ENCODE results near the gene ZNF217. TPM values are rescaled to one million over a fixed set of nuclear protein-coding genes. Genes with fewer than 3 reads are reported as not detected.

Gene ZNF217
- total RNA-seq, 4 donors from 2014 or later: 37.8 to 67.6 (median 50.5) TPM

DNA sequence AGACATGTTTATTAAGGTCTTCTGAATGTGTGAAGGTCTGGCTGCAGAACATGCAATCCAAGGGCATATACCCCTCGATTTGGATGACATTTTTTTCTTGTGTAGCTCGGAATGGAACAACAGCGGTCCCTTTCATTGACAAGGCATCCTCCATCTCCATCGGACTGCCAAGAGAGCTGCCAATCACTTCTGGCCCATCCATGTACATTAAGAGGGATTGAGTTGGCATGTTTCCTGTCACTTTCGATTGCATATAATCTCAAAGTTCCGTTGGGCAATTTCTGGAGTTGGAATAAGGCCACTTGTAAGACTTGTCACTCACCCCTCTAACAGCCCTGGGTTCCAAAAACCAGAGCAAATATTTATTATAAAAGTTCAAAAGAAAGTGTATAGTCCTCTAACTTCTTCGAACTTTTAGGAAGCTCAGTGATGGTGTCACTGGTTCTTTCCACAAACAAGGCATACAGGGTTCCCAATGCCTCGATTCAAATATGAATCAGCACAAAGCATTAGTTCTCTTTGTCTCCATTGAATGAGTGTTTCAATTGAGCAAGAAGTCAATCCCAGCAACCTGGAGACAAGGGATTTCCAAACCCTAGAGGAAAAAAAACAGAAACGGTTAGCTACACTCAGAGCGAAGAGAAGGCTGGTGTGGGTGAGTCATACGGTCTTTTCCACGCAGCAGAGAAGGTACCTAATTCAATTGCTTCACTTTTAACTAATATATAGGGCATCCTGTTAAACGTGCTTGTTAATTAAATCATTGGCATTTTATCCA, 10.9 kb downstream of the ZNF217 start:
- peak in 1 of 2 donors; percentile 85 for DNase-seq (ENCODE audit: low spot score in 2 of 2)
- intact Hi-C loops (cut with DNase I; ENCODE audit: low total_unique reads): no loop called here
- 38% methylated on average over 13 of the region's 13 CpGs for WGBS, 2 donors
- no peak overlapping the region for H3K4me3 ChIP-seq (ENCODE audit: low read depth, poor library complexity, severe bottlenecking)
- TF ChIP-seq, protein P1, sequence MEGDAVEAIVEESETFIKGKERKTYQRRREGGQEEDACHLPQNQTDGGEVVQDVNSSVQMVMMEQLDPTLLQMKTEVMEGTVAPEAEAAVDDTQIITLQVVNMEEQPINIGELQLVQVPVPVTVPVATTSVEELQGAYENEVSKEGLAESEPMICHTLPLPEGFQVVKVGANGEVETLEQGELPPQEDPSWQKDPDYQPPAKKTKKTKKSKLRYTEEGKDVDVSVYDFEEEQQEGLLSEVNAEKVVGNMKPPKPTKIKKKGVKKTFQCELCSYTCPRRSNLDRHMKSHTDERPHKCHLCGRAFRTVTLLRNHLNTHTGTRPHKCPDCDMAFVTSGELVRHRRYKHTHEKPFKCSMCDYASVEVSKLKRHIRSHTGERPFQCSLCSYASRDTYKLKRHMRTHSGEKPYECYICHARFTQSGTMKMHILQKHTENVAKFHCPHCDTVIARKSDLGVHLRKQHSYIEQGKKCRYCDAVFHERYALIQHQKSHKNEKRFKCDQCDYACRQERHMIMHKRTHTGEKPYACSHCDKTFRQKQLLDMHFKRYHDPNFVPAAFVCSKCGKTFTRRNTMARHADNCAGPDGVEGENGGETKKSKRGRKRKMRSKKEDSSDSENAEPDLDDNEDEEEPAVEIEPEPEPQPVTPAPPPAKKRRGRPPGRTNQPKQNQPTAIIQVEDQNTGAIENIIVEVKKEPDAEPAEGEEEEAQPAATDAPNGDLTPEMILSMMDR (IDR thresholded peaks at IDR 0.05): no peak
- no peak for TF ChIP-seq POLR2A (IDR thresholded peaks at IDR 0.05)

GRCh38 chr20:53582251-53582570, 11.4 kb downstream of the ZNF217 start:
- WGBS, 2 donors: 88 to 91% methylated on average over 9 of the region's 9 CpGs

DNA sequence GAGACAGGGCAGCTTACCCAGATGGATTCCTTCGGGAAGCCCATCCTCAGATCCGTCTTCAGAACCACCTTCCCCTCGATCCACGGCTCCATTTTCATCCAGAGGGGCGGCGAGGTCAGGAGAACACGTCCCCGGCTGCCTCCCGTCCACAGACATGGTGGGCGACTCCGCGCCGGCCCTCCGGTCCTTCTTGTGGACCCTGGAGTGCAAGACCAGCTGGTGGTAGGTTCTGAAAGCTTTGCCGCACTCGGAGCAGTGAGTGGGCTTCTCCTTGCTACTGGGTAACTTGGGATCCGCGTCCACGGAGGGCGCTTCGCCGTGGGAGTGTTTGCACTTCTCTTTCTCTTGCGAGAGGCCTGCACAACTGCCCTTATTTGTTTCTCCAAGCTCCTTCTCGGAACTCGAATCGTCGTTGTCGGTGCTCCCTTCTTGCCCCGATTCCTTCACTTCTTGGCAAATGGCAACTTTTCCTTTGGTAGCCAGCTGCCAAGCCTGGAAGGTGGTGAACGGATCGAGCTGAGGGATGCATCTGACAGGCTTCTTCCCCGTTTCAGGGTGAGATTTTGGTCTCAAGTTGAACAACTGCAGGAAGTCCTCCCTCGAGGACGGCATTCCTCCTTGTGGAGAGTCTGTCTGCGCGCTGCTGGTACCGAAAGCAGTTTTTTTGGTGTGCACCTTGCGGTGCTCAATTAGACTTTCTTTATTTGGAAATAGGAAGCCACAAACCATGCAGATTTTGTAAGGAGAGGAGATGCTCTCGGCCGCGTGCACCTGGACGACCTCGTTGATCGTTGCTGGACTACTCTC, 12.0 kb downstream of the ZNF217 start:
- DNase-seq (ENCODE audit: low spot score in 2 of 2): peak in 1 of 2 donors; percentile 86
- 83 to 90% methylated on average over 44 of the region's 44 CpGs for WGBS, 2 donors
- TF ChIP-seq, protein P1 (IDR thresholded peaks at IDR 0.05): no peak
- TF ChIP-seq POLR2A (IDR thresholded peaks at IDR 0.05): no peak
- H3K4me3 ChIP-seq (ENCODE audit: low read depth, poor library complexity, severe bottlenecking): no peak overlapping the region
- intact Hi-C loops (cut with DNase I; ENCODE audit: low total_unique reads): no loop called here

More at GRCh38 chr20:53582251-53582570, 11.4 kb downstream of the ZNF217 start:
- no peak for TF ChIP-seq POLR2A (IDR thresholded peaks at IDR 0.05)
- TF ChIP-seq, protein P1 (IDR thresholded peaks at IDR 0.05): no peak
- intact Hi-C loops (cut with DNase I; ENCODE audit: low total_unique reads): no loop called here
- DNase-seq (ENCODE audit: low spot score in 2 of 2): peak in 1 of 2 donors; percentile 60
- H3K4me3 ChIP-seq (ENCODE audit: low read depth, poor library complexity, severe bottlenecking): no peak overlapping the region

DNA sequence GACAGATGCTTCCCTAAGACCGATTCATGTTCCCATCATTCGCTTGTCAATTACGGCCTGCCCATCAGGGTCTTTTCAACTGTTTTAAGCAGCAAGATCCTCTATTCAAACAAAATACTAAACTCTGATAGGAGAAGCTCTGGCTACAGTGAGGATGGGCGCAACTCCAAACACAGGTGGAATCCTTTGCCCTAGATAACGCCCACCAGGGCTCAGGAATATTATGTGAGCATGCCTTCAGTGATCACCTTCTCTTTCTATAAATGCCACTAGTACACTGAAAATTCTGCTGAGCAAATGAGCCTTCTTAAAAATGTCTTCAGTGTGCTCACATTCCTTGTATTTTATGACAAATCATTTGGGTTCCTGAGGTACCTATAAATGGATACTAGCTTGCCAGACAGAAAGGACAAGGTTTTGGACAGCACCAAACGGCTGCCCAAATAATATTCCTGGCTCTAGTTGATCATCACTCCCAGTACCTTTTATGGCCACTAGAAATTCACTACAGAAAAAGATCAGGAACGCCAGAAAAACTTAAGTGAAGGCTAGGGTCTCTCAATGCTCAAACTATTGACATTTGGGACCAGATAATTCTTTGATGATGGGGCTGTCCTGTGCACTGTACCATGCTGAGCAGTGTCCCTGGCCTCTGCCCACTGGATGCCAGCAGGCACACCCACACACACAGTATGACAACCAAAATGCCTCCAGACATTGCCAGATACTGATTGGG, 13.1 kb downstream of the ZNF217 start:
- no peak for TF ChIP-seq POLR2A (IDR thresholded peaks at IDR 0.05)
- TF ChIP-seq, protein P1 (IDR thresholded peaks at IDR 0.05): no peak
- WGBS, 2 donors: 61% methylated on average over 7 of the region's 7 CpGs
- intact Hi-C loops (cut with DNase I; ENCODE audit: low total_unique reads): no loop called here
- DNase-seq (ENCODE audit: low spot score in 2 of 2): peak in 1 of 2 donors; percentile 62
- H3K4me3 ChIP-seq (ENCODE audit: low read depth, poor library complexity, severe bottlenecking): no peak overlapping the region

DNA sequence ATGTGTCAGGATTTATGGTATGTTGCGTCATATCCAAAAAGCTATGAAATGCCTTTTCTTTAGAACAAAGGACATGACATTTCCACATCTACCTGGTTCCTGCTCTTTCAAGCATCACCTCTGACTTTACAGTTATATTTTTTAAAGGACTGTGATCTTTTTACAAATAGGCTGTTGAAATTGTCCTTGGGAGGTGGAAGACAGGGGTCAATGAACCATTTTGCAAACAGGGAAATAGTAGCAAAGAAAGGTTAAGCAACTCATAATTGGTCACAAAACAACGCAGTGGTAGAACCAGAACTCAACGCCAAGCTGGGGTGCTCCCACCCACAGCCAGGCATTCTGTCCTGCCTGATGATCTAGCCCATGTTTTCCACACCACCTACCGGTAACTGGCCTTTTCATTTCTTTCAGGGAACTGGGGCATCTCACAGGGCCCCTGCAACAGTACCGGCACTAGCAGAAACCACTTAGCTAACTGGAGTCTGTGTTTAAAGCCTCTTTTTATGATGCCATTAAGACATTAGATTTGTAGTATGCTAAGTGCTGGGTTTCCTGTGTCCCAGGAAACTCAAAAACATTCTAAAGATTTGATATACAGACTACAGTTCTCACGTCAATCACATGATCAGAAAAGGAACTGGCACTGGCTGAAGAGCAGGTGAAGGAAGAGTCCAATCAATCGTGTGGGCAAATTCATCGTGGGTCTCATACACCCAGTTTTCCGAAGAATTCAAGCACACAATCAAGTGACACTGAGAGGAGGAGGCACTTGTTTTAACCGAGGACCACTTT, 13.9 kb downstream of the ZNF217 start:
- no peak overlapping the region for H3K4me3 ChIP-seq (ENCODE audit: low read depth, poor library complexity, severe bottlenecking)
- TF ChIP-seq POLR2A (IDR thresholded peaks at IDR 0.05): no peak
- TF ChIP-seq, protein P1 (IDR thresholded peaks at IDR 0.05): no peak
- peak in 1 of 2 donors; percentile 85 for DNase-seq (ENCODE audit: low spot score in 2 of 2)
- WGBS, 2 donors: 30 to 34% methylated on average over 10 of the region's 10 CpGs
- intact Hi-C loops (cut with DNase I; ENCODE audit: low total_unique reads): loop anchor here (5.0 kb wide), 1 partner anchor 363 kb away; no protein-coding TSS in a partner anchor
